ENCODE results near the gene RPS21. TPM values are rescaled to one million over a fixed set of nuclear protein-coding genes. Genes with fewer than 3 reads are reported as not detected.

The RPS21 gene
- total and polyA plus RNA-seq, 10 of the 15 experiments (the other 5 are each of a cell fraction or from before 2014, with no cell fraction given), result 1,474 to 4,987 (median 2,439) TPM

DNA sequence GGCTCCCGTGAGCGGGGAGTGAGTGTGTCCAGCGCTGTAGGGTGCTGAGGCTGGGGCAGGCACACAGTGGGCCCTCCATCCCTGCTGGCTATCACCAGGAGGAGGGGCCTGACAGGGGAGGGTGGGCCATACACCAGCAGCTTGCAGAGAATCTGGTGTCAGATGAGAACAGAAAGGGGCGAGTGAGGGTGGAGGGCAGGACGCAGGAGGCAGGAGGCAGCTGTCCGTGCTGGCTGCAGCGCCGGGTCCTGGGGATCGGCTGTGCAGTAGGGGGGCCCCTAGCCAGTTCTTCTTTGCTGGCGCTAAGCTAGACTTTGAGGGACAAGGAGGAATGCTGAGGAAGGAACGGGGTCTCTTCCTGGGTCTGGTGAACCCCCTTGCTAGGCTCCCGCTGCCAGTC lies 21.7 kb downstream of the RPS21 start:
- Histone ChIP-seq H3K9ac (ENCODE audit: control insufficient read depth, insufficient read depth, low read length) (no peak overlapping the region), H3K4me1 (ENCODE audit: control insufficient read depth, insufficient read depth, low read length) (peaks cover 12% of the 10 kb centered on the region), H3K36me3 (ENCODE audit: control insufficient read depth in 2 of 2, insufficient read depth in 2 of 2, low read length in 1 of 2) (no peaks in the 10 kb centered on the region; a peak in 1 of 4 replicates), H4K20me1 (ENCODE audit: control insufficient read depth, insufficient read depth) (no peaks in the 10 kb centered on the region), H3K9me3 (replicated peaks; ENCODE audit: control insufficient read depth, insufficient read depth, low read length) (no peaks in the 10 kb centered on the region), H3K79me2 (ENCODE audit: control insufficient read depth, insufficient read depth, low read length) (peaks cover 14% of the 10 kb centered on the region), H3K27me3 (replicated peaks in 1 of 2; ENCODE audit: control insufficient read depth in 2 of 2, insufficient read depth in 2 of 2, low read length in 1 of 2) (no peaks in the 10 kb centered on the region), H2AFZ (ENCODE audit: control insufficient read depth, low read depth, low read length) (no peak overlapping the region), H3K4me2 (ENCODE audit: control insufficient read depth, insufficient read depth) (no peak overlapping the region), H3K27ac (ENCODE audit: control insufficient read depth, insufficient read depth) (no peak overlapping the region), H3K4me3 (no peak overlapping the region)
- in situ Hi-C loops (cut with MboI) (no loop called here), intact Hi-C loops (cut with micrococcal nuclease; ENCODE audit: unreplicated experiment) (loop anchor here (5.0 kb wide), 1 partner anchor 384 kb away; no protein-coding TSS in a partner anchor)
- ChIA-PET POLR2A (interaction anchor here (1.3 kb wide), 1 partner anchor 22 kb away, joined by 5 read pairs; the partner anchor contains the start of gene RPS21), CTCF (interaction anchor here (0.8 to 4.2 kb wide), 4 partner anchors 26 to 383 kb away, joined by 3 to 23 read pairs (median 6); no protein-coding TSS in a partner anchor), SMC1A (ENCODE audit: uncharacterized antibody, unreplicated experiment) (no interaction called here), RAD21 (ENCODE audit: unreplicated experiment) (interaction anchor here (1.8 kb wide), 1 partner anchor 208 kb away, joined by 5 read pairs; no protein-coding TSS in a partner anchor)
- no TSS peak for BruUV-seq (replicated peaks)
- no peak for DNase-seq (ENCODE audit: low read depth, low spot score)
- FAIRE-seq, result no peak
- 90% methylated on average over 12 of the region's 12 CpGs for WGBS (ENCODE audit: insufficient coverage, insufficient replicate concordance, low lambda C conversion rate, missing lambda C conversion rate)
- TF ChIP-seq RFX5 (IDR thresholded peaks at IDR 0.05; ENCODE audit: low read depth, low read length) (no peak), CEBPB (IDR thresholded peaks at IDR 0.05; ENCODE audit: borderline replicate concordance in 1 of 2, low read depth in 2 of 2, low read length in 2 of 2) (no peak), KAT2A (conservative IDR thresholded peaks at IDR 0.05; ENCODE audit: control insufficient read depth, low read depth, low read length) (no peak), RELA (IDR thresholded peaks at IDR 0.05; ENCODE audit: borderline replicate concordance, partially characterized antibody) (no peak), HCFC1 (IDR thresholded peaks at IDR 0.05; ENCODE audit: low read length) (no peak), ZNF274 (IDR thresholded peaks at IDR 0.05; ENCODE audit: insufficient read depth, insufficient read length) (no peak), PAX8 (IDR thresholded peaks at IDR 0.05) (no peak), MYC (IDR thresholded peaks at IDR 0.05; ENCODE audit: insufficient read depth, insufficient read length, insufficient replicate concordance, low read length, severe bottlenecking) (no peak), ZBTB40 (IDR thresholded peaks at IDR 0.05; ENCODE audit: borderline replicate concordance) (no peak), SUZ12 (IDR thresholded peaks at IDR 0.05; ENCODE audit: unreplicated experiment) (no peak), STAT3 (IDR thresholded peaks at IDR 0.05; ENCODE audit: low read depth, low read length) (no peak), WRNIP1 (IDR thresholded peaks at IDR 0.05; ENCODE audit: borderline replicate concordance, low read depth, low read length) (no peak), BACH1 (IDR thresholded peaks at IDR 0.05; ENCODE audit: borderline replicate concordance) (no peak), ZNF687 (IDR thresholded peaks at IDR 0.05) (no peak), ASH2L (IDR thresholded peaks at IDR 0.05; ENCODE audit: borderline replicate concordance, low read depth) (no peak), TAF1 (IDR thresholded peaks at IDR 0.05; ENCODE audit: borderline replicate concordance, low read depth, low read length) (no peak)
- no peak for ATAC-seq
